HEK293T (cell line): ENCODE results near the gene FNDC3B.
"Not testable (repeated sequence)": the region's sequence is repeated elsewhere in the genome, so short reads cannot be mapped to it uniquely, and the experiment has no call there.

Experiments
- CTCF ChIA-PET: fragments of 350-600 bp; formaldehyde crosslinking; extraction: SDS; loops from one replicate; lab custom pipeline; 2021; ENCODE audit warnings: antibody characterized with exemption, inconsistent platforms; lab: Yijun Ruan, JAX
- POLR2A ChIA-PET: fragments of 350-600 bp; formaldehyde crosslinking; extraction: SDS; loops from one replicate; lab custom pipeline; 2020; ENCODE audit warnings: antibody characterized with exemption, inconsistent platforms; lab: Yijun Ruan, JAX
- DNase-seq: peaks from one replicate; pipeline ENCODE4 v3.0.0; 2012; ENCODE audit warnings: mixed read lengths; ENCODE audit errors: extremely low spot score
- ARNT ChIP-seq: fragments of 450-650 bp; IDR thresholded peaks from 2 replicates; pipeline ENCODE4 v1.6.1; 2017; ENCODE audit warnings: mild to moderate bottlenecking
- BHLHE40 ChIP-seq: fragments of 450-650 bp; IDR thresholded peaks from 2 replicates; pipeline ENCODE4 v1.6.1; 2016; ENCODE audit warnings: mild to moderate bottlenecking, moderate library complexity, borderline replicate concordance
- CTBP1 ChIP-seq: fragments of 450-650 bp; IDR thresholded peaks from 2 replicates; pipeline ENCODE4 v1.6.1; 2016; ENCODE audit warnings: borderline replicate concordance
- ELF4 ChIP-seq: fragments of 450-650 bp; IDR thresholded peaks from 2 replicates; pipeline ENCODE4 v1.6.1; 2017; ENCODE audit warnings: antibody characterized with exemption
- FOXA1 ChIP-seq: fragments of 450-650 bp; IDR thresholded peaks from 2 replicates; pipeline ENCODE4 v1.6.1; 2016; ENCODE audit warnings: mild to moderate bottlenecking
- FOXK2 ChIP-seq: fragments of 450-650 bp; IDR thresholded peaks from 2 replicates; pipeline ENCODE4 v1.6.1; 2016; ENCODE audit warnings: mild to moderate bottlenecking
- FOXM1 ChIP-seq: fragments of 450-650 bp; IDR thresholded peaks from 2 replicates; pipeline ENCODE4 v1.6.1; 2017; ENCODE audit warnings: mild to moderate bottlenecking, borderline replicate concordance
- HDGF ChIP-seq: fragments of 450-650 bp; IDR thresholded peaks from 2 replicates; pipeline ENCODE4 v1.6.1; 2017; ENCODE audit warnings: antibody characterized with exemption, borderline replicate concordance
- L3MBTL2 ChIP-seq: fragments of 450-650 bp; conservative IDR thresholded peaks from 2 replicates; pipeline ENCODE4 v1.6.1; 2016; ENCODE audit warnings: mild to moderate bottlenecking
- LEF1 ChIP-seq: fragments of 450-650 bp; IDR thresholded peaks from 2 replicates; pipeline ENCODE4 v1.6.1; 2017; ENCODE audit warnings: mild to moderate bottlenecking, borderline replicate concordance
- NFRKB ChIP-seq: fragments of 450-650 bp; IDR thresholded peaks from 2 replicates; pipeline ENCODE4 v1.6.1; 2016; ENCODE audit warnings: mild to moderate bottlenecking, moderate library complexity
- PKNOX1 ChIP-seq: fragments of 450-650 bp; IDR thresholded peaks from 2 replicates; pipeline ENCODE4 v1.6.1; 2016
- SP1 ChIP-seq: fragments of 450-650 bp; IDR thresholded peaks from 2 replicates; pipeline ENCODE4 v1.6.1; 2017
- SUZ12 ChIP-seq: fragments of 450-650 bp; IDR thresholded peaks from 2 replicates; pipeline ENCODE4 v1.6.1; 2016; ENCODE audit warnings: mild to moderate bottlenecking
- TARDBP ChIP-seq: fragments of 450-650 bp; IDR thresholded peaks from 2 replicates; pipeline ENCODE4 v1.6.1; 2016
- ZNF384 ChIP-seq: fragments of 450-650 bp; IDR thresholded peaks from 2 replicates; pipeline ENCODE4 v1.6.1; 2016

The FNDC3B gene

GRCh38 chr3:171996178-171996817 is 43.1 kb upstream of the FNDC3B start:
- ChIA-PET CTCF (no interaction called here), POLR2A (no interaction called here)
- TF ChIP-seq SUZ12 (no peak), FOXM1 (no peak), HDGF (no peak), NFRKB (no peak), TARDBP (no peak), ELF4 (no peak), L3MBTL2 (no peak), PKNOX1 (no peak), SP1 (no peak), ZNF384 (no peak), LEF1 (no peak), CTBP1 (no peak), ARNT (no peak), BHLHE40 (no peak), FOXA1 (no peak), FOXK2 (no peak)
- no peak for DNase-seq

- DNase-seq, POLR2A ChIA-PET, CTCF ChIA-PET: not testable (repeated sequence)
Observed at GRCh38 chr3:171998731-171999130, 40.6 kb upstream of the FNDC3B start.

- POLR2A ChIA-PET, DNase-seq, CTCF ChIA-PET: not testable (repeated sequence)
Observed at GRCh38 chr3:172001616-172002015, 37.8 kb upstream of the FNDC3B start.

- no peak for DNase-seq
- ChIA-PET POLR2A (no interaction called here), CTCF (no interaction called here)
- TF ChIP-seq ZNF384 (peak; percentile 62; the same call in 1 of the 2 replicates), BHLHE40 (no peak), FOXK2 (no peak), ARNT (no peak), ELF4 (no peak)
Observed at GRCh38 chr3:172002512-172003078, 36.8 kb upstream of the FNDC3B start.

GRCh38 chr3:172003146-172003545 is 36.2 kb upstream of the FNDC3B start:
- TF ChIP-seq NFRKB (no peak), FOXM1 (no peak), L3MBTL2 (no peak), SP1 (no peak), CTBP1 (no peak), ZNF384 (no peak), ELF4 (no peak), ARNT (no peak), FOXA1 (no peak), FOXK2 (no peak), SUZ12 (no peak), TARDBP (no peak), HDGF (no peak), LEF1 (no peak), BHLHE40 (no peak), PKNOX1 (no peak)
- ChIA-PET CTCF (no interaction called here), POLR2A (no interaction called here)
- DNase-seq: no peak

GRCh38 chr3:172007065-172007370 is 32.4 kb upstream of the FNDC3B start:
- no peak for TF ChIP-seq FOXM1
- no peak for TF ChIP-seq ARNT
- TF ChIP-seq SUZ12: no peak
- no peak for TF ChIP-seq LEF1
- TF ChIP-seq FOXK2: no peak
- CTCF ChIA-PET: interaction anchor here (0.6 kb wide), 1 partner anchor 90 kb away, joined by 5 read pairs; no protein-coding TSS in a partner anchor
- POLR2A ChIA-PET: no interaction called here
- DNase-seq: no peak

- ChIA-PET POLR2A (no interaction called here), CTCF (no interaction called here)
- DNase-seq: no peak
- no peak for TF ChIP-seq BHLHE40
- TF ChIP-seq FOXA1: no peak
- no peak for TF ChIP-seq PKNOX1
- no peak for TF ChIP-seq ZNF384
- no peak for TF ChIP-seq TARDBP
- no peak for TF ChIP-seq FOXK2
- TF ChIP-seq SP1: no peak
- TF ChIP-seq ELF4: no peak
- TF ChIP-seq FOXM1: no peak
- no peak for TF ChIP-seq CTBP1
- TF ChIP-seq LEF1: no peak
- TF ChIP-seq HDGF: no peak
- TF ChIP-seq NFRKB: no peak
- TF ChIP-seq L3MBTL2: no peak
- no peak for TF ChIP-seq SUZ12
Observed at GRCh38 chr3:172009803-172010202, 29.6 kb upstream of the FNDC3B start.
